ENCODE data around the gene TRAPPC5. TPM values are rescaled to one million over a fixed set of nuclear protein-coding genes. Genes with fewer than 3 reads are reported as not detected.

The TRAPPC5 gene
- total RNA-seq, 1 donor from 2014 or later: 72.2 TPM

Other genes starting within 250 kb of the TRAPPC5 start
- 1.4 and 1.5 TPM in 2 replicates for gene PEX11G, start 191.8 kb upstream of the TRAPPC5 start, total RNA-seq
- gene ZNF358, start 164.7 kb upstream of the TRAPPC5 start, total RNA-seq: 4.8 and 5.2 TPM in 2 replicates
- 14.0 and 14.4 TPM in 2 replicates for gene MCOLN1, start 158.2 kb upstream of the TRAPPC5 start, total RNA-seq
- gene PNPLA6, start 145.1 kb upstream of the TRAPPC5 start, total RNA-seq: 131 and 136 TPM in 2 replicates
- gene CAMSAP3, start 85.0 kb upstream of the TRAPPC5 start, total RNA-seq: 0.37 and 0.67 TPM in 2 replicates
- 50.7 and 51.2 TPM in 2 replicates for gene XAB2, start 51.3 kb upstream of the TRAPPC5 start, total RNA-seq
- 88.5 and 93.4 TPM in 2 replicates for gene PET100, start 51.0 kb upstream of the TRAPPC5 start, total RNA-seq
- 0.34 and 1.4 TPM in 2 replicates for gene PCP2, start 47.1 kb upstream of the TRAPPC5 start, total RNA-seq
- gene STXBP2, start 43.7 kb upstream of the TRAPPC5 start, total RNA-seq: 101 and 102 TPM in 2 replicates
- not detected in 2 replicates for gene RETN, start 11.8 kb upstream of the TRAPPC5 start, total RNA-seq
- gene MCEMP1, start 3.7 kb upstream of the TRAPPC5 start, total RNA-seq: not detected in 2 replicates
- gene FCER2, start 21.3 kb downstream of the TRAPPC5 start, total RNA-seq: not detected in 2 replicates
- gene CLEC4G, start 51.3 kb downstream of the TRAPPC5 start, total RNA-seq: not detected in 2 replicates
- gene CD209, start 66.7 kb downstream of the TRAPPC5 start, total RNA-seq: not detected in 2 replicates
- not detected in 2 replicates for gene CLEC4M, start 82.4 kb downstream of the TRAPPC5 start, total RNA-seq
- gene EVI5L, start 149.4 kb downstream of the TRAPPC5 start, total RNA-seq: 4.4 TPM in 2 replicates
- gene PRR36, start 193.6 kb downstream of the TRAPPC5 start, total RNA-seq: 0.05 and 0.17 TPM in 2 replicates
- gene LRRC8E, start 207.7 kb downstream of the TRAPPC5 start, total RNA-seq: not detected in 2 replicates
- 47.6 and 51.9 TPM in 2 replicates for gene MAP2K7, start 223.0 kb downstream of the TRAPPC5 start, total RNA-seq
- gene TGFBR3L, start 234.0 kb downstream of the TRAPPC5 start, total RNA-seq: 6.9 and 7.5 TPM in 2 replicates
- 21.3 and 22.4 TPM in 2 replicates for gene SNAPC2, start 239.5 kb downstream of the TRAPPC5 start, total RNA-seq
- 1.9 and 2.6 TPM in 2 replicates for gene CTXN1, start 245.3 kb downstream of the TRAPPC5 start, total RNA-seq